Fibroblast of pulmonary artery (primary cell): ENCODE measurements around the gene TGFB1I1.

Experiments
- DNase-seq: peaks from one replicate; pipeline ENCODE4 v3.0.0-alpha.2; 2010; ENCODE audit warnings: low read depth
- H3K4me3 ChIP-seq: replicated peaks from 2 replicates; pipeline ENCODE4 v1.5.1; 2011; ENCODE audit warnings: low read depth, mild to moderate bottlenecking, control low read depth, low read length, moderate library complexity
- TF ChIP-seq, protein P1 (sequence below): IDR thresholded peaks from 2 replicates; pipeline ENCODE4 v1.5.1; 2011; ENCODE audit warnings: mild to moderate bottlenecking, control low read depth, low read length, inconsistent platforms; ENCODE audit errors: missing control alignments

TGFB1I1 gene

DNA sequence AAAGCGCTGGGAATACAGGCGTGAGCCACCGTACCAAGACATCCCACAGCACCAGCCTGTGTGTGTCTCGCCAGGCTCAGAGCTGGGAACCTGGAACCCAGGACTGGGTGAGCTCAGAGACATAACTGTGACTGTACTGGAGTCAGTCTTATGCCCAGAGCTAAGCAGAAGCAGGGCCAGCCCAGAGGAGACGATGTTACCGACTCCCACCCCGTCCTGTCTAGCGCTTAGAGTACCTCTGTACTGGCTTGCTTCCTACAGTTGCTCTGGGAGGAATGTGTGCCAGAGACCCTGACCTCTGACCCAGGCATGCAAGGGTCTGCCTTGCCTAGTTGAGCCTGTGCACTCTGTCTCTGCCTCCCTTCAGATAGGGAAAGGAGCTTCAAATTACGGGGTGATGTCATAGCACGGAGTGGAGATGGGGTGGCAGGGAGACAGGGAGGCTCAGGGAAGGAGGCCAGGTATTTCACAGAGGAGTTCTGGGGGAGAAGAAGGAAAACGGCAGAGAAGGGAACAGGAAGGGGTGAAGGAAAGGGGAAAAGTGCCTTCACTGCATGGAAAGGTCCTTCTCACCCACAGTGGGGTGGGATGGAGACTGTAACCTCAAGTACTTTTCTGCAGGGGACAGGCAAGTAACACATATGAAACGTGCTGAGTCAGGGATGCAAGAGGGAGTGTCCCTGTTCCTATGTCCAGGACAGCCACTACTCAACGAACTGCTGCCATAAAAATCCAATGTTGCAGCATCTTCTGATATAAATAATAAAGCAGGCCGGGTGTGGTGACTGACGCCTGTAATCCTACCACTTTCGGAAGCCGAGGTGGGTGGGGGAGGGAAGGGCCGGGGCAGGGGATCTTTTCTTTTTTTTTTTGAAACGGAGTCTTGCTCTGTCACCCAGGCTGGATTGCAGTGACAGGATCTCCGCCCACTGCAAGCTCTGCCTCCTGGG is 18.4 kb upstream of the TGFB1I1 start:
- peak; percentile 65 for DNase-seq
- peak overlapping the region; percentile 19 for H3K4me3 ChIP-seq
- TF ChIP-seq, protein P1, sequence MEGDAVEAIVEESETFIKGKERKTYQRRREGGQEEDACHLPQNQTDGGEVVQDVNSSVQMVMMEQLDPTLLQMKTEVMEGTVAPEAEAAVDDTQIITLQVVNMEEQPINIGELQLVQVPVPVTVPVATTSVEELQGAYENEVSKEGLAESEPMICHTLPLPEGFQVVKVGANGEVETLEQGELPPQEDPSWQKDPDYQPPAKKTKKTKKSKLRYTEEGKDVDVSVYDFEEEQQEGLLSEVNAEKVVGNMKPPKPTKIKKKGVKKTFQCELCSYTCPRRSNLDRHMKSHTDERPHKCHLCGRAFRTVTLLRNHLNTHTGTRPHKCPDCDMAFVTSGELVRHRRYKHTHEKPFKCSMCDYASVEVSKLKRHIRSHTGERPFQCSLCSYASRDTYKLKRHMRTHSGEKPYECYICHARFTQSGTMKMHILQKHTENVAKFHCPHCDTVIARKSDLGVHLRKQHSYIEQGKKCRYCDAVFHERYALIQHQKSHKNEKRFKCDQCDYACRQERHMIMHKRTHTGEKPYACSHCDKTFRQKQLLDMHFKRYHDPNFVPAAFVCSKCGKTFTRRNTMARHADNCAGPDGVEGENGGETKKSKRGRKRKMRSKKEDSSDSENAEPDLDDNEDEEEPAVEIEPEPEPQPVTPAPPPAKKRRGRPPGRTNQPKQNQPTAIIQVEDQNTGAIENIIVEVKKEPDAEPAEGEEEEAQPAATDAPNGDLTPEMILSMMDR, result no peak

DNA sequence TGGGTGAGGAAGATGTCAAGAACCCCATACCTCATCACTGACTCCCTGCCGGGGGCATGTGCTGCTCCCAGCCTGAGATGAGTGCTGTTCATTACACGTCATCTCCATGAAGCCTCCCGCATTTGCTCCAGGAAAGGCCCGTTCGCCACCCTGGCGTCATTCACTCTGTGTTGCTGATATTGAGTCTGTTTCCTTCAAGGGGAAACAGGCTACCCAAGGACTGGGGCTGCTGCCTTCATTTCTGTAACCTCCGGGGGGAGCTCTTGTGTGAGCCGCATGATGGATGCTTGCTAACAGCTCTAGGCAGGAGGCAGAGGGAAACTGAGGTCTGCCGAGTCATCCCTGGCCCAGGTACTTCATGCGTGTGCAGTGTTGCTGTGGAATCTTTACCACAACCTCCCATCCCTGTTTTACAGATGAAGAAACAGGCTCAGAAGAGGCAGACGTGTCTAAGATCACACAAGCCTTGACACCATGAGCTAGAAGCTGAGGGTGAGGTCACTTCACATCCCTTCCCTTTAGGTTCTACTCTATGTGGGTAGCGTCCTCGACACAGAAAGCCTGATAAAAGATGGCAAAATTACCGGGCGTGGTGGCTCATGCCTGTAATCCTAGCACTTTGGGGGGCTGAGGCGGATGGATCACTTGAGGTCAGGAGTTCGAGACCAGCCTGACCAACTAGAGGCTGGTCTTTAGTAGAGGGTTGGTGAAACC is 16.2 kb upstream of the TGFB1I1 start:
- no peak overlapping the region for H3K4me3 ChIP-seq
- TF ChIP-seq, protein P1, result peak; percentile 41
- DNase-seq, result no peak

DNA sequence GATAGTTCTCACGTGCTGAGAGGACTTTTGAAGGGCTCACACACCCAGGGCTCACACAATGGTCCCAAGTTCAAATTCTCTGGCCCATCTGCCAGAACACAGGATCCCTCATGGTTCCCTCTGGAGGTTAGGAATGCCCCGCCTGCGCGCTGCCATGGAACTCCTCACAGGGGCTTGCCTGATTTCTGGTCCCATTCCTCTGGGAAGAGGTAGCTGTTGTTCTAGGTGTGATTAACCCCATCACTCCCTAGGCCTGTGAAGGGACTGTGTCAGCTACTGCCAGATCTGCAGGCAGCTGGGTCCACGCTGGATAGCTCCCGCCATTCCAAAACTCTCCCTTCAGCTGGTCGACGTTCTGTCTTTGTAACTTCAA is 15.0 kb upstream of the TGFB1I1 start:
- TF ChIP-seq, protein P1, result no peak
- H3K4me3 ChIP-seq, result peak overlapping the region; percentile 12
- no peak for DNase-seq

DNA sequence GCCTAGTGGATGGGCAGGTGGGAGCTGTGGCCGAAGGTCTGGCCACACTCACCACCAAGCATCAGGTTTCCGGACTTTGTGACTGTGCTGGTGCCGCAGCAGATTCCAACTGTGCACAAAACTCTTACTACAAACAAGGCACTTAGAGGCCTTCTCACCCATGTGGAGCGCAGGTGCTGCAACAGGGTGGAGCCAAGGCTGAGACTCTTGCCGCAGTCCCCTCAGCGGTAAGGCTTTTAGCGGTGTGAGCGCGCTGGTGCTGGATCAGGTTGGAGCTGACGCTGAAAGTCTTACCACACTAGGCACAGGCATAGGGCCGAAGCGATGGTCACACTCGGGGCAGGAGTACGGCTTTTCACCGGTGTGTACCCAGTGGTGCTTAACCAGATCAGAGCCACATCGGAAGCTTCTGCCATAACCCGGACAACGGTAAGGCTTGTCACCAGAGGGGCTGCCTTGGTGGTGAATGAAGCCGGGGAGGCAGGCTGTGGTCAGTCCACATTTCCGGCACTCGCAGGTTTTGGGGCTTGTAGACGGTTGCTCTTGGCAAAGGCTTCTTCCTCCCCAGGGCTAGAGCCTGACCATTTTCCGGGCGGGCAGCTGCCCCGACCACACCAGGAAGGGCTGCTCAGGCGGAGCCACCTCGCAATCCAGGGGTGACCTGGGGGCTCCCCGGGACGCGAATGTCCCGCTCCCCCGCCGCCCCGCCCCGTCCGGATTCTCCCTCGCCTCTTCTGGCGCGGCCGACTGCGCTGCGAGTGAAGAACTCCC is 13.7 kb upstream of the TGFB1I1 start:
- DNase-seq, result peak; percentile 46
- TF ChIP-seq, protein P1, result peak; percentile 19
- peak overlapping the region; percentile 86 for H3K4me3 ChIP-seq

GRCh38 chr16:31458844-31459686 is 12.9 kb upstream of the TGFB1I1 start, which contains the start of gene ARMC5:
ARMC5 (plus strand) TSS chr16:31459501; CDS start chr16:31459525, 24 bp downstream.
- DNase-seq, result peak; percentile 99
- peak within 1 kb of the TSS; percentile 86 for H3K4me3 ChIP-seq
- TF ChIP-seq, protein P1, result peak; percentile 41
